Measurements from ENCODE around the gene CEP72. TPM values are rescaled to one million over a fixed set of nuclear protein-coding genes. Genes with fewer than 3 reads are reported as not detected.

Gene CEP72
- total RNA-seq, 1 experiment from 2014 or later: 17.3 TPM

GRCh38 chr5:620152-620551 is 8.0 kb downstream of the CEP72 start:
- Histone ChIP-seq H3K27me3 (ENCODE audit: low read length) (no peaks in the 10 kb centered on the region), H3K4me2 (ENCODE audit: low read length) (no peak overlapping the region), H4K20me1 (ENCODE audit: low read length) (peaks cover 24% of the 10 kb centered on the region), H3K36me3 (ENCODE audit: low read depth, low read length) (peaks cover 50% of the 10 kb centered on the region), H3K4me3 (ENCODE audit: low read length) (no peak overlapping the region), H3F3A (ENCODE audit: low read length, unreplicated experiment) (no peaks in the 10 kb centered on the region), H3K4me1 (ENCODE audit: insufficient read depth, low read length) (0 out of 2 replicates have a peak, but pooled peaks cover 5% of the 10 kb centered on the region), H3K9ac (ENCODE audit: low read length) (no peak overlapping the region), H3K27ac (ENCODE audit: low read length) (no peak overlapping the region), H3K9me2 (replicated peaks; ENCODE audit: low read length) (no peaks in the 10 kb centered on the region), H2AFZ (ENCODE audit: low read length) (no peak overlapping the region), H3K9me3 (ENCODE audit: low read length) (no peaks in the 10 kb centered on the region), H3K79me2 (ENCODE audit: low read length) (peaks cover 33% of the 10 kb centered on the region)
- DNase-seq: no peak
- CTCF ChIA-PET: no interaction called here
- TF ChIP-seq CTCF (conservative IDR thresholded peaks at IDR 0.05; ENCODE audit: low read depth, low read length) (no peak), EZH2phosphoT487 (IDR thresholded peaks at IDR 0.05; ENCODE audit: borderline replicate concordance, low read length) (no peak), EZH2 (IDR thresholded peaks at IDR 0.05; ENCODE audit: low read length, unreplicated experiment) (no peak)
- POLR2A ChIA-PET (ENCODE audit: unreplicated experiment): no interaction called here
- BruUV-seq (replicated peaks): no TSS peak
- intact Hi-C loops (cut with micrococcal nuclease): no loop called here
- no peak for ATAC-seq

GRCh38 chr5:620586-621180 is 8.5 kb downstream of the CEP72 start:
- Histone ChIP-seq H3K9me3 (ENCODE audit: low read length) (no peaks in the 10 kb centered on the region), H3K4me2 (ENCODE audit: low read length) (no peak overlapping the region), H3K36me3 (ENCODE audit: low read depth, low read length) (peaks cover 47% of the 10 kb centered on the region), H3K9ac (ENCODE audit: low read length) (no peak overlapping the region), H3K27ac (ENCODE audit: low read length) (no peak overlapping the region), H3K9me2 (replicated peaks; ENCODE audit: low read length) (no peaks in the 10 kb centered on the region), H3K4me1 (ENCODE audit: insufficient read depth, low read length) (no peaks in the 10 kb centered on the region), H3F3A (ENCODE audit: low read length, unreplicated experiment) (no peaks in the 10 kb centered on the region), H3K27me3 (ENCODE audit: low read length) (no peaks in the 10 kb centered on the region), H4K20me1 (ENCODE audit: low read length) (peaks cover 18% of the 10 kb centered on the region), H3K79me2 (ENCODE audit: low read length) (peaks cover 28% of the 10 kb centered on the region), H3K4me3 (ENCODE audit: low read length) (no peak overlapping the region), H2AFZ (ENCODE audit: low read length) (no peak overlapping the region)
- ChIA-PET CTCF (no interaction called here), POLR2A (ENCODE audit: unreplicated experiment) (no interaction called here)
- no TSS peak for BruUV-seq (replicated peaks)
- DNase-seq (no peak), ATAC-seq (no peak)
- no peak for TF ChIP-seq EZH2 (IDR thresholded peaks at IDR 0.05; ENCODE audit: low read length, unreplicated experiment)
- intact Hi-C loops (cut with micrococcal nuclease): no loop called here

GRCh38 chr5:621341-621761 is 9.2 kb downstream of the CEP72 start:
- BruUV-seq (replicated peaks): no TSS peak
- CTCF ChIA-PET: no interaction called here

More at GRCh38 chr5:621341-621761, 9.2 kb downstream of the CEP72 start:
- H3K27me3 ChIP-seq (ENCODE audit: low read length): no peaks in the 10 kb centered on the region
- DNase-seq (no peak), ATAC-seq (no peak)
- intact Hi-C loops (cut with micrococcal nuclease): no loop called here
- H3K4me1 ChIP-seq (ENCODE audit: insufficient read depth, low read length): no peaks in the 10 kb centered on the region
- H2AFZ ChIP-seq (ENCODE audit: low read length): no peak overlapping the region
- POLR2A ChIA-PET (ENCODE audit: unreplicated experiment): no interaction called here
- no peak overlapping the region for H3K9ac ChIP-seq (ENCODE audit: low read length)
- H3K4me3 ChIP-seq (ENCODE audit: low read length): no peak overlapping the region
- H3K4me2 ChIP-seq (ENCODE audit: low read length): no peak overlapping the region
- H3F3A ChIP-seq (ENCODE audit: low read length, unreplicated experiment): no peaks in the 10 kb centered on the region
- H3K36me3 ChIP-seq (ENCODE audit: low read depth, low read length): peaks cover 46% of the 10 kb centered on the region
- peaks cover 12% of the 10 kb centered on the region for H4K20me1 ChIP-seq (ENCODE audit: low read length)
- TF ChIP-seq EZH2phosphoT487 (IDR thresholded peaks at IDR 0.05; ENCODE audit: borderline replicate concordance, low read length) (no peak), EZH2 (IDR thresholded peaks at IDR 0.05; ENCODE audit: low read length, unreplicated experiment) (no peak), CTCF (conservative IDR thresholded peaks at IDR 0.05; ENCODE audit: low read depth, low read length) (no peak)
- H3K27ac ChIP-seq (ENCODE audit: low read length): no peak overlapping the region
- H3K9me3 ChIP-seq (ENCODE audit: low read length): no peaks in the 10 kb centered on the region
- no peaks in the 10 kb centered on the region for H3K9me2 ChIP-seq (replicated peaks; ENCODE audit: low read length)
- peaks cover 21% of the 10 kb centered on the region for H3K79me2 ChIP-seq (ENCODE audit: low read length)
